K562 (cell line): Measurements from ENCODE around the gene CELSR2. TPM values are rescaled to one million over a fixed set of nuclear protein-coding genes. Genes with fewer than 3 reads are reported as not detected.

ENCODE experiments used
- ARID1B ChIP-seq: fragments of 450-650 bp; IDR thresholded peaks from 2 replicates; pipeline ENCODE4 v1.6.1; 2016; ENCODE audit warnings: antibody characterized with exemption, mild to moderate bottlenecking, inconsistent platforms
- ATF1 ChIP-seq, 2 experiments: fragments of 450-650 bp in 1 of 2; IDR thresholded peaks; 2 replicates each; pipeline ENCODE4 v1.6.1; 2016; ENCODE audit warnings: missing compliant biosample characterization in 1 of 2, missing genetic modification characterization in 1 of 2
- ATF7 ChIP-seq: fragments of 450-650 bp; IDR thresholded peaks from 2 replicates; pipeline ENCODE4 v1.7.1; 2014; ENCODE audit warnings: mild to moderate bottlenecking, moderate library complexity
- BHLHE40 ChIP-seq: IDR thresholded peaks from 2 replicates; pipeline ENCODE4 v1.6.1; 2011; ENCODE audit warnings: low read length, improper control_type of control experiment
- EGR1 ChIP-seq: fragments of 450-650 bp; conservative IDR thresholded peaks from 2 replicates; pipeline ENCODE4 v1.6.1; 2017; ENCODE audit warnings: mild to moderate bottlenecking
- ETS2 ChIP-seq: IDR thresholded peaks from 2 replicates; pipeline ENCODE4 v1.6.1; 2016; ENCODE audit warnings: borderline replicate concordance, missing genetic modification characterization, mild to moderate bottlenecking, moderate library complexity, missing compliant biosample characterization; ENCODE audit not compliant: poor library complexity, severe bottlenecking
- HOXB6 ChIP-seq: fragments of 250-450 bp; sonication (Bioruptor Pico); IDR thresholded peaks from 2 replicates; pipeline ENCODE4 v1.5.1; 2022; ENCODE audit warnings: mild to moderate bottlenecking, borderline replicate concordance
- MECOM ChIP-seq: fragments of 250-450 bp; sonication (Bioruptor Pico); IDR thresholded peaks from 2 replicates; pipeline ENCODE4 v1.8.0; 2022; ENCODE audit warnings: inconsistent platforms
- MTA3 ChIP-seq: fragments of 450-650 bp; formaldehyde crosslinking; IDR thresholded peaks from 2 replicates; pipeline ENCODE4 v1.6.1; 2017; ENCODE audit warnings: mild to moderate bottlenecking, borderline replicate concordance
- NCOA2 ChIP-seq, 2 experiments: fragments of 450-650 bp; IDR thresholded peaks; 2 replicates each; pipeline ENCODE4 v1.6.1; 2018; ENCODE audit warnings: mild to moderate bottlenecking in 2 of 2, moderate library complexity in 1 of 2; ENCODE audit not compliant: partially characterized antibody in 2 of 2
- PHTF2 ChIP-seq: fragments of 250-450 bp; sonication (Bioruptor Pico); IDR thresholded peaks from 2 replicates; pipeline ENCODE4 v1.5.0; 2021; ENCODE audit warnings: mild to moderate bottlenecking
- POLR2G ChIP-seq: fragments of 200-400 bp; formaldehyde crosslinking; IDR thresholded peaks from 2 replicates; pipeline ENCODE4 v1.6.1; 2017; ENCODE audit warnings: low read depth, mild to moderate bottlenecking, antibody characterized with exemption, low read length, moderate library complexity
- SMARCA4 ChIP-seq: fragments of 450-650 bp; IDR thresholded peaks from 2 replicates; pipeline ENCODE4 v1.6.1; 2016
- SRSF7 ChIP-seq: fragments of 200-400 bp; formaldehyde crosslinking; optimal IDR thresholded peaks from 2 replicates; pipeline ENCODE3; 2017; ENCODE audit warnings: mild to moderate bottlenecking, low read depth, low read length
- STAG1 ChIP-seq: sonication (generic); formaldehyde crosslinking; IDR thresholded peaks from 2 replicates; pipeline ENCODE4 v1.5.0; 2020; ENCODE audit warnings: missing genetic modification reagents, borderline replicate concordance
- TFAM ChIP-seq: fragments of 250-450 bp; sonication (Bioruptor Pico); conservative IDR thresholded peaks from 2 replicates; pipeline ENCODE4 v1.5.0; 2021; ENCODE audit warnings: mild to moderate bottlenecking, moderate library complexity
- ZC3H4 ChIP-seq: sonication (generic); formaldehyde crosslinking; IDR thresholded peaks from 2 replicates; pipeline ENCODE4 v1.9.0; 2021; ENCODE audit warnings: missing genetic modification reagents, borderline replicate concordance
- ZNF586 ChIP-seq: fragments of 450-650 bp; formaldehyde crosslinking; conservative IDR thresholded peaks from 2 replicates; pipeline ENCODE4 v1.4.0; 2020; ENCODE audit warnings: mild to moderate bottlenecking, moderate library complexity
- ZSCAN29 ChIP-seq: fragments of 450-650 bp; IDR thresholded peaks from 2 replicates; pipeline ENCODE4 v1.6.1; 2017
- polyA plus RNA-seq, 8 experiments: library from polyadenylated mRNA; depleted of rRNA in 4 of 8; stranded (reverse) in 5 of 8; unstranded in 3 of 8; fragments of >200 nt; fragmentation: Nextera tagmentation in 2 of 8; fragmentation: Illumina TruSeq in 1 of 8; extraction: Ambion mirVana in 2 of 8; extraction: Trizol in 1 of 8; gene quantifications; 2 replicates each; pipeline versions ENCODE4 v1.2.1 to v1.2.3, GENCODE V29; 2011 to 2014; ENCODE audit warnings: inconsistent platforms in 1 of 8, missing spikeins in 1 of 8
- total RNA-seq, 7 experiments: library from RNA; depleted of rRNA in 6 of 7; stranded (reverse); fragments of >200 nt in 6 of 7; fragmentation: Illumina TruSeq in 2 of 7; extraction: Trizol in 2 of 7; gene quantifications; 2 replicates each; pipeline versions ENCODE4 v1.2.1 to v1.2.3, GENCODE V29; 2011 to 2021; ENCODE audit warnings: low replicate concordance in 1 of 7
- TF ChIP-seq, protein P1 (sequence below): sonication (generic); formaldehyde crosslinking; IDR thresholded peaks from 2 replicates; pipeline ENCODE4 v1.8.1; 2023; ENCODE audit warnings: mild to moderate bottlenecking, missing genetic modification reagents
- TF ChIP-seq, protein P2 (sequence below): fragments of 250-450 bp; sonication (Bioruptor Pico); IDR thresholded peaks from 2 replicates; pipeline ENCODE4 v1.8.0; 2021; ENCODE audit warnings: borderline replicate concordance, mild to moderate bottlenecking, moderate library complexity; ENCODE audit not compliant: poor library complexity, severe bottlenecking
- TF ChIP-seq, protein P3 (sequence below): fragments of 250-450 bp; sonication (Bioruptor Pico); IDR thresholded peaks from 2 replicates; pipeline ENCODE4 v1.5.0; 2021; ENCODE audit warnings: mild to moderate bottlenecking, borderline replicate concordance
- TF ChIP-seq, protein P4 (sequence below): fragments of 450-650 bp; IDR thresholded peaks from one replicate; pipeline ENCODE4 v1.6.1; 2018; ENCODE audit warnings: mild to moderate bottlenecking, moderate library complexity; ENCODE audit not compliant: partially characterized antibody

The CELSR2 gene
- total and polyA plus RNA-seq, 9 of the 15 experiments (the other 6 are each of a cell fraction or from before 2014, with no cell fraction given) = 0.31 to 21.9 (median 4.2) TPM

DNA sequence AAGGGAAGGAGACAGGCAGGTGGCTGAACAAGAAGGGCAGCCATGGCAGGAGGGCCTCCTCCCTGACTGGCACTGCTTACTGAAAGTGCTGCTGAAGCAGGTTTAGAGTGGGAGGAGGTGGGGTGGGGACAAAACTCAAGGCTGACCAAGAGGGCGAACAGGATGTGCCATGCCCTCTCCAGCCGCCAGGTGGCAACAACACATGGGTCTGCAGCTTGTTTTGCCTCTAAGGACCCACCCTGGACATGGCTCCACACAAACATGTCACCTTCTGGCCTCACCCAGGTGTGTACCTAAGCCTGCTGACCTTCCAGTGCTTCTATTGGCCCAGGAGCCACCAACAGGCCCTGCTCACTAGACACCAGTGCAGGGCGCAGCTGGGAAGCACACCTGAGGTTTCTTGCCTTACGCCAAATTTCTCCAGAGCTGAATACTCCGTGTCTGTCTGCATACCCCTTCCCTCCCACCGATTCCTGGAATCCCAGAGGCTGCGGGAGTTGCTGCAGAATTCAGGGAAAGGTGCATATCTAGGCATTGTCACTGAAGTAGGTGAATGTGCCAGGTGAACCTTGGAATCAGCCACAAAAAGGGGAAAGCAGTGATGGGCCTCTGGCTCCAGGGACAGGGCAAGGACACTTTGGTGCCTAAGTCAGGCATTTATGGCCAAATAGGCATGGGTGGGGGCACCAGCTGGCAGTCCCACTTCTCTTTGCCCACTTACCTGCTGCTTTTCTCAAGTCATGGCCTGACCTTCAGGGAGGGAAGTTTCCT lies 28.3 kb downstream of the CELSR2 start (continued):
- TF ChIP-seq, protein P1, sequence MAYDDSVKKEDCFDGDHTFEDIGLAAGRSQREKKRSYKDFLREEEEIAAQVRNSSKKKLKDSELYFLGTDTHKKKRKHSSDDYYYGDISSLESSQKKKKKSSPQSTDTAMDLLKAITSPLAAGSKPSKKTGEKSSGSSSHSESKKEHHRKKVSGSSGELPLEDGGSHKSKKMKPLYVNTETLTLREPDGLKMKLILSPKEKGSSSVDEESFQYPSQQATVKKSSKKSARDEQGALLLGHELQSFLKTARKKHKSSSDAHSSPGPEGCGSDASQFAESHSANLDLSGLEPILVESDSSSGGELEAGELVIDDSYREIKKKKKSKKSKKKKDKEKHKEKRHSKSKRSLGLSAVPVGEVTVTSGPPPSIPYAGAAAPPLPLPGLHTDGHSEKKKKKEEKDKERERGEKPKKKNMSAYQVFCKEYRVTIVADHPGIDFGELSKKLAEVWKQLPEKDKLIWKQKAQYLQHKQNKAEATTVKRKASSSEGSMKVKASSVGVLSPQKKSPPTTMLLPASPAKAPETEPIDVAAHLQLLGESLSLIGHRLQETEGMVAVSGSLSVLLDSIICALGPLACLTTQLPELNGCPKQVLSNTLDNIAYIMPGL (CRISPR knock-in tag) = 0 out of 2 replicates have a peak, but pooled peaks have one; percentile 27
- TF ChIP-seq MTA3 (0 out of 2 replicates have a peak, but pooled peaks have one; percentile 47), HOXB6 (no peak), ARID1B (peak; percentile 34), ATF1 (CRISPR knock-in tag; IDR thresholded peaks at IDR 0.05) (no peak), ATF1 (tag; IDR thresholded peaks at IDR 0.05) (no peak), NCOA2 (IDR thresholded peaks at IDR 0.05; ENCODE audit: partially characterized antibody in 2 of 2) (no peak), MECOM (no peak), ETS2 (tag) (no peak), STAG1 (peak; percentile 49; the same call in 1 of the 2 replicates), ZC3H4 (no peak), PHTF2 (no peak), SRSF7 (no peak), ATF7 (0 out of 2 replicates have a peak, but pooled peaks have one; percentile 40), EGR1 (peak; percentile 59), TFAM (CRISPR knock-in tag) (no peak), ZNF586 (no peak), BHLHE40 (no peak), ZSCAN29 (no peak), POLR2G (0 out of 2 replicates have a peak, but pooled peaks have one; percentile 23), SMARCA4 (no peak)
- TF ChIP-seq, protein P2, sequence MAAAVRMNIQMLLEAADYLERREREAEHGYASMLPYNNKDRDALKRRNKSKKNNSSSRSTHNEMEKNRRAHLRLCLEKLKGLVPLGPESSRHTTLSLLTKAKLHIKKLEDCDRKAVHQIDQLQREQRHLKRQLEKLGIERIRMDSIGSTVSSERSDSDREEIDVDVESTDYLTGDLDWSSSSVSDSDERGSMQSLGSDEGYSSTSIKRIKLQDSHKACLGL = no peak
- TF ChIP-seq, protein P3, sequence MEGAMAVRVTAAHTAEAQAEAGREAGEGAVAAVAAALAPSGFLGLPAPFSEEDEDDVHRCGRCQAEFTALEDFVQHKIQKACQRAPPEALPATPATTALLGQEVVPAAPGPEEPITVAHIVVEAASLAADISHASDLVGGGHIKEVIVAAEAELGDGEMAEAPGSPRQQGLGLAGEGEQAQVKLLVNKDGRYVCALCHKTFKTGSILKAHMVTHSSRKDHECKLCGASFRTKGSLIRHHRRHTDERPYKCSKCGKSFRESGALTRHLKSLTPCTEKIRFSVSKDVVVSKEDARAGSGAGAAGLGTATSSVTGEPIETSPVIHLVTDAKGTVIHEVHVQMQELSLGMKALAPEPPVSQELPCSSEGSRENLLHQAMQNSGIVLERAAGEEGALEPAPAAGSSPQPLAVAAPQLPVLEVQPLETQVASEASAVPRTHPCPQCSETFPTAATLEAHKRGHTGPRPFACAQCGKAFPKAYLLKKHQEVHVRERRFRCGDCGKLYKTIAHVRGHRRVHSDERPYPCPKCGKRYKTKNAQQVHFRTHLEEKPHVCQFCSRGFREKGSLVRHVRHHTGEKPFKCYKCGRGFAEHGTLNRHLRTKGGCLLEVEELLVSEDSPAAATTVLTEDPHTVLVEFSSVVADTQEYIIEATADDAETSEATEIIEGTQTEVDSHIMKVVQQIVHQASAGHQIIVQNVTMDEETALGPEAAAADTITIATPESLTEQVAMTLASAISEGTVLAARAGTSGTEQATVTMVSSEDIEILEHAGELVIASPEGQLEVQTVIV (CRISPR knock-in tag) = no peak
- TF ChIP-seq, protein P4, sequence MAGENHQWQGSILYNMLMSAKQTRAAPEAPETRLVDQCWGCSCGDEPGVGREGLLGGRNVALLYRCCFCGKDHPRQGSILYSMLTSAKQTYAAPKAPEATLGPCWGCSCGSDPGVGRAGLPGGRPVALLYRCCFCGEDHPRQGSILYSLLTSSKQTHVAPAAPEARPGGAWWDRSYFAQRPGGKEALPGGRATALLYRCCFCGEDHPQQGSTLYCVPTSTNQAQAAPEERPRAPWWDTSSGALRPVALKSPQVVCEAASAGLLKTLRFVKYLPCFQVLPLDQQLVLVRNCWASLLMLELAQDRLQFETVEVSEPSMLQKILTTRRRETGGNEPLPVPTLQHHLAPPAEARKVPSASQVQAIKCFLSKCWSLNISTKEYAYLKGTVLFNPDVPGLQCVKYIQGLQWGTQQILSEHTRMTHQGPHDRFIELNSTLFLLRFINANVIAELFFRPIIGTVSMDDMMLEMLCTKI = no peak
